Midbrain (tissue), 1 donor: ENCODE results near the gene DNAJC1.
"Not testable (repeated sequence)": the region's sequence is repeated elsewhere in the genome, so short reads cannot be mapped to it uniquely, and the experiment has no call there.

ENCODE experiments used
- DNase-seq: peaks from one replicate; lab custom pipeline; 2025; lab: John Stamatoyannopoulos, UW

DNAJC1 gene

GRCh38 chr10:21826725-21827124 is 176.8 kb downstream of the DNAJC1 start:
- no peak for DNase-seq

- DNase-seq: no peak
Measured at GRCh38 chr10:21825345-21825744, 178.2 kb downstream of the DNAJC1 start.

- no peak for DNase-seq
Measured at GRCh38 chr10:21824409-21824808, 179.1 kb downstream of the DNAJC1 start.

GRCh38 chr10:21823617-21824016 is 179.9 kb downstream of the DNAJC1 start:
- no peak for DNase-seq

GRCh38 chr10:21822273-21822672 is 181.3 kb downstream of the DNAJC1 start:
- not testable (repeated sequence) for DNase-seq

GRCh38 chr10:21820952-21821351 is 182.6 kb downstream of the DNAJC1 start:
- DNase-seq: no peak

GRCh38 chr10:21818416-21818815 is 185.1 kb downstream of the DNAJC1 start:
- DNase-seq: not testable (repeated sequence)

GRCh38 chr10:21814866-21815265 is 188.7 kb downstream of the DNAJC1 start:
- no peak for DNase-seq

GRCh38 chr10:21813946-21814345 is 189.6 kb downstream of the DNAJC1 start:
- no peak for DNase-seq

GRCh38 chr10:21811245-21811585 is 192.3 kb downstream of the DNAJC1 start:
- DNase-seq: no peak

- DNase-seq: no peak
Measured at GRCh38 chr10:21810582-21811244, 192.8 kb downstream of the DNAJC1 start.

- DNase-seq: no peak
Measured at GRCh38 chr10:21808550-21808949, 195.0 kb downstream of the DNAJC1 start.

GRCh38 chr10:21807180-21807579 is 196.3 kb downstream of the DNAJC1 start:
- no peak for DNase-seq

GRCh38 chr10:21803374-21803773 is 200.2 kb downstream of the DNAJC1 start:
- DNase-seq: no peak

GRCh38 chr10:21801609-21802008 is 201.9 kb downstream of the DNAJC1 start:
- DNase-seq: no peak

- no peak for DNase-seq
Measured at GRCh38 chr10:21797984-21798765, 205.4 kb downstream of the DNAJC1 start.

GRCh38 chr10:21797533-21797932 is 206.0 kb downstream of the DNAJC1 start:
- no peak for DNase-seq

- no peak for DNase-seq
Measured at GRCh38 chr10:21791276-21791675, 212.3 kb downstream of the DNAJC1 start.

- no peak for DNase-seq
Measured at GRCh38 chr10:21776883-21777282, 226.6 kb downstream of the DNAJC1 start.

- no peak for DNase-seq
Measured at GRCh38 chr10:21771219-21771618, 232.3 kb downstream of the DNAJC1 start.

- no peak for DNase-seq
Measured at GRCh38 chr10:21769041-21769440, 234.5 kb downstream of the DNAJC1 start.

GRCh38 chr10:21764466-21765189 is 238.9 kb downstream of the DNAJC1 start:
- no peak for DNase-seq

- no peak for DNase-seq
Measured at GRCh38 chr10:21760332-21760731, 243.2 kb downstream of the DNAJC1 start.
